ENCODE data around the gene JHY.
A peak's percentile ranks its signal among the peaks of the same experiment; 100 is the strongest.

JHY gene

GRCh38 chr11:122848186-122848585 lies 34.4 kb upstream of the JHY start:
- Histone ChIP-seq H3K4me3 (ENCODE audit: low read length, poor library complexity, severe bottlenecking) (no peak overlapping the region), H3F3A (ENCODE audit: low read depth) (peaks cover 16% of the 10 kb centered on the region), H3K36me3 (ENCODE audit: insufficient read depth, low read length) (no peaks in the 10 kb centered on the region), H4K20me1 (ENCODE audit: insufficient read depth, low read length, poor library complexity, severe bottlenecking) (no peaks in the 10 kb centered on the region), H3K4me2 (ENCODE audit: low read depth, low read length, poor library complexity, severe bottlenecking) (no peak overlapping the region), H3K79me2 (ENCODE audit: insufficient read depth, low read length) (no peaks in the 10 kb centered on the region), H3K9me2 (replicated peaks; ENCODE audit: low read depth, low read length) (no peaks in the 10 kb centered on the region), H3K27me3 (ENCODE audit: insufficient read depth, low read length, poor library complexity, severe bottlenecking) (no peaks in the 10 kb centered on the region), H3K9ac (ENCODE audit: low read depth, low read length, poor library complexity, severe bottlenecking) (no peak overlapping the region), H2AFZ (ENCODE audit: low read length) (no peak overlapping the region), H3K4me1 (ENCODE audit: insufficient read depth, low read length, poor library complexity, severe bottlenecking) (peaks cover 66% of the 10 kb centered on the region), H3K9me3 (ENCODE audit: insufficient read depth, low read depth, low read length) (no peaks in the 10 kb centered on the region)
- no peak for TF ChIP-seq CTCF (conservative IDR thresholded peaks at IDR 0.05; ENCODE audit: low read length)
- no peak for TF ChIP-seq EZH2phosphoT487 (IDR thresholded peaks at IDR 0.05; ENCODE audit: borderline replicate concordance)

- Histone ChIP-seq H3K4me1 (ENCODE audit: insufficient read depth, low read length, poor library complexity, severe bottlenecking) (peaks cover 50% of the 10 kb centered on the region), H4K20me1 (ENCODE audit: insufficient read depth, low read length, poor library complexity, severe bottlenecking) (no peaks in the 10 kb centered on the region), H3K79me2 (ENCODE audit: insufficient read depth, low read length) (no peaks in the 10 kb centered on the region), H3F3A (ENCODE audit: low read depth) (no peaks in the 10 kb centered on the region), H2AFZ (ENCODE audit: low read length) (peak overlapping the region; percentile 56), H3K36me3 (ENCODE audit: insufficient read depth, low read length) (no peaks in the 10 kb centered on the region), H3K9me2 (replicated peaks; ENCODE audit: low read depth, low read length) (no peaks in the 10 kb centered on the region), H3K4me2 (ENCODE audit: low read depth, low read length, poor library complexity, severe bottlenecking) (peak overlapping the region; percentile 59), H3K9ac (ENCODE audit: low read depth, low read length, poor library complexity, severe bottlenecking) (peak overlapping the region; percentile 23), H3K9me3 (ENCODE audit: insufficient read depth, low read depth, low read length) (no peaks in the 10 kb centered on the region), H3K27me3 (ENCODE audit: insufficient read depth, low read length, poor library complexity, severe bottlenecking) (no peaks in the 10 kb centered on the region), H3K4me3 (ENCODE audit: low read length, poor library complexity, severe bottlenecking) (peak overlapping the region; percentile 26)
- TF ChIP-seq CTCF (conservative IDR thresholded peaks at IDR 0.05; ENCODE audit: low read length), result peak; percentile 41
- TF ChIP-seq EZH2phosphoT487 (IDR thresholded peaks at IDR 0.05; ENCODE audit: borderline replicate concordance), result no peak
These were observed 32.4 kb upstream of the JHY start for GRCh38 chr11:122850076-122850631.

- Histone ChIP-seq H3K79me2 (ENCODE audit: insufficient read depth, low read length) (no peaks in the 10 kb centered on the region), H3K4me2 (ENCODE audit: low read depth, low read length, poor library complexity, severe bottlenecking) (no peak overlapping the region), H3K9me2 (replicated peaks; ENCODE audit: low read depth, low read length) (no peaks in the 10 kb centered on the region), H3K9me3 (ENCODE audit: insufficient read depth, low read depth, low read length) (no peaks in the 10 kb centered on the region), H3K4me1 (ENCODE audit: insufficient read depth, low read length, poor library complexity, severe bottlenecking) (peaks cover 52% of the 10 kb centered on the region), H4K20me1 (ENCODE audit: insufficient read depth, low read length, poor library complexity, severe bottlenecking) (no peaks in the 10 kb centered on the region), H3K4me3 (ENCODE audit: low read length, poor library complexity, severe bottlenecking) (no peak overlapping the region), H3K36me3 (ENCODE audit: insufficient read depth, low read length) (no peaks in the 10 kb centered on the region), H3F3A (ENCODE audit: low read depth) (peaks cover 3% of the 10 kb centered on the region; the same call in 1 of the 2 replicates), H2AFZ (ENCODE audit: low read length) (peak overlapping the region; percentile 40; the same call in 1 of the 2 replicates), H3K27me3 (ENCODE audit: insufficient read depth, low read length, poor library complexity, severe bottlenecking) (no peaks in the 10 kb centered on the region), H3K9ac (ENCODE audit: low read depth, low read length, poor library complexity, severe bottlenecking) (no peak overlapping the region)
- TF ChIP-seq CTCF (conservative IDR thresholded peaks at IDR 0.05; ENCODE audit: low read length) (no peak), EZH2phosphoT487 (IDR thresholded peaks at IDR 0.05; ENCODE audit: borderline replicate concordance) (no peak)
These were observed 31.1 kb upstream of the JHY start for GRCh38 chr11:122851366-122851966.
